ENCODE data around the gene ENOSF1.

Gene ENOSF1

GRCh38 chr18:671405-671804, 41.0 kb downstream of the ENOSF1 start:
- DNase-seq (ENCODE audit: low spot score): no peak

GRCh38 chr18:670522-670921, 41.9 kb downstream of the ENOSF1 start:
- DNase-seq (ENCODE audit: low spot score): no peak

GRCh38 chr18:669077-669476, 43.4 kb downstream of the ENOSF1 start:
- no peak for DNase-seq (ENCODE audit: low spot score)

- no peak for DNase-seq (ENCODE audit: low spot score)
Observed at GRCh38 chr18:668260-668659, 44.2 kb downstream of the ENOSF1 start.

- DNase-seq (ENCODE audit: low spot score): no peak
Observed at GRCh38 chr18:666628-667027, 45.8 kb downstream of the ENOSF1 start.

GRCh38 chr18:666177-666576, 46.3 kb downstream of the ENOSF1 start:
- DNase-seq (ENCODE audit: low spot score): no peak

GRCh38 chr18:662197-662596, 50.2 kb downstream of the ENOSF1 start:
- DNase-seq (ENCODE audit: low spot score): no peak

- DNase-seq (ENCODE audit: low spot score): no peak
Observed at GRCh38 chr18:659597-659996, 52.8 kb downstream of the ENOSF1 start.

- DNase-seq (ENCODE audit: low spot score): no peak
Observed at GRCh38 chr18:658947-659533, 53.4 kb downstream of the ENOSF1 start.

- DNase-seq (ENCODE audit: low spot score): peak; percentile 90
Observed at GRCh38 chr18:658001-658946, 54.2 kb downstream of the ENOSF1 start.

GRCh38 chr18:657311-658000, 55.0 kb downstream of the ENOSF1 start, which contains the start of gene TYMS:
Gene TYMS, plus strand, starts transcription at chr18:657653. Its CDS starts 90 bp downstream, at chr18:657743.
- peak; percentile 97 for DNase-seq (ENCODE audit: low spot score)

GRCh38 chr18:655445-655844, 57.0 kb downstream of the ENOSF1 start:
- DNase-seq (ENCODE audit: low spot score): no peak

- DNase-seq (ENCODE audit: low spot score): no peak
Observed at GRCh38 chr18:654601-655000, 57.8 kb downstream of the ENOSF1 start.

GRCh38 chr18:653512-653911, 58.9 kb downstream of the ENOSF1 start:
- DNase-seq (ENCODE audit: low spot score): no peak

GRCh38 chr18:652131-652530, 60.3 kb downstream of the ENOSF1 start:
- DNase-seq (ENCODE audit: low spot score): no peak

GRCh38 chr18:650428-650858, 62.0 kb downstream of the ENOSF1 start:
- DNase-seq (ENCODE audit: low spot score): no peak

GRCh38 chr18:649341-649740, 63.1 kb downstream of the ENOSF1 start:
- DNase-seq (ENCODE audit: low spot score): no peak

GRCh38 chr18:647304-647703, 65.1 kb downstream of the ENOSF1 start:
- DNase-seq (ENCODE audit: low spot score): no peak

GRCh38 chr18:644395-645004, 67.9 kb downstream of the ENOSF1 start:
- no peak for DNase-seq (ENCODE audit: low spot score)

- DNase-seq (ENCODE audit: low spot score): no peak
Observed at GRCh38 chr18:641224-641623, 71.2 kb downstream of the ENOSF1 start.

GRCh38 chr18:635171-635570, 77.3 kb downstream of the ENOSF1 start:
- DNase-seq (ENCODE audit: low spot score): no peak

GRCh38 chr18:634551-635045, 77.8 kb downstream of the ENOSF1 start:
- no peak for DNase-seq (ENCODE audit: low spot score)

Measured in D341Med (cell line).